GM10266 (cell line): ENCODE measurements around the gene SHISAL1.
"Not testable (repeated sequence)": the region's sequence is repeated elsewhere in the genome, so short reads cannot be mapped to it uniquely, and the experiment has no call there.

Source experiments
- DNase-seq: peaks from one replicate; pipeline ENCODE4 v3.0.0; 2012; ENCODE audit errors: extremely low spot score
- TF ChIP-seq, protein P1 (sequence below): IDR thresholded peaks from 2 replicates; pipeline ENCODE4 v1.5.1; 2012; ENCODE audit warnings: mild to moderate bottlenecking, low read depth; ENCODE audit not compliant: control insufficient read depth, insufficient read depth; ENCODE audit errors: missing control alignments

Gene SHISAL1

DNA sequence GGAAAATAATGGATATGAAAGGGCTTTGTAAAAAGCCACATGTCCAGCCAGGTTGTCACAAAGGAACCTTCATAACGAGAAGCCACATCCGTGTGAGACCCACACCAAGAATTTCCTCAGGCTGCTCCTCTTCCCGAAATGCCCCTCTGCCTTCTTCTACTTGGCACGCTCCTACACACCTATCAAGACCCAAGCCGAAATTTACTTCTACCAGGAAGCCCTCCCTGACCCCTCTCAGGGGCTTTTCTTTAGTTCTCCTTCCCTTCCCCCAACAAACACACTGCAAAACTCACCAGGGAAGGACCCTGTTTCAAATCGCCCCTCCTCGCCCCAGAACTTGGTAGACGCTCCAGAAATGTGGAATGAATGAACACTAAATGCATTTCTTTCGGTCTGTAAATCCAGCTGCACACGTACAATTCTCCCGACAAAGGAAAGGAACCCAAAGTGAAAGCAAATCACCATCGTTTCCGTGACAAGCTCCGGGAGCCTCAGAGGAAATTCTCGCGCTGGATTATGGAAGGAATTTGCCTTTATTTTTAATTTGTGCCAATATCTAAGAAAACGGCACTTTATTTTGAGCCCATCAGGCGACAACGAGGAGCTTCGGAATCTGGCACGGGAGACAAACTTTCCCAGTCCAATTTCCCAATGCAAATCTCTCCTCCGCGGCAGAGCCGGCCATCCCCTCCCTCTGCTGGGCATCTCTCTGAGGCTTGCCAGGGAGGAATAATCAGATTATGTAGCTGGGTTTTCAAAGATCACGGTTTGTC lies 13.2 kb upstream of the SHISAL1 start:
- TF ChIP-seq, protein P1, sequence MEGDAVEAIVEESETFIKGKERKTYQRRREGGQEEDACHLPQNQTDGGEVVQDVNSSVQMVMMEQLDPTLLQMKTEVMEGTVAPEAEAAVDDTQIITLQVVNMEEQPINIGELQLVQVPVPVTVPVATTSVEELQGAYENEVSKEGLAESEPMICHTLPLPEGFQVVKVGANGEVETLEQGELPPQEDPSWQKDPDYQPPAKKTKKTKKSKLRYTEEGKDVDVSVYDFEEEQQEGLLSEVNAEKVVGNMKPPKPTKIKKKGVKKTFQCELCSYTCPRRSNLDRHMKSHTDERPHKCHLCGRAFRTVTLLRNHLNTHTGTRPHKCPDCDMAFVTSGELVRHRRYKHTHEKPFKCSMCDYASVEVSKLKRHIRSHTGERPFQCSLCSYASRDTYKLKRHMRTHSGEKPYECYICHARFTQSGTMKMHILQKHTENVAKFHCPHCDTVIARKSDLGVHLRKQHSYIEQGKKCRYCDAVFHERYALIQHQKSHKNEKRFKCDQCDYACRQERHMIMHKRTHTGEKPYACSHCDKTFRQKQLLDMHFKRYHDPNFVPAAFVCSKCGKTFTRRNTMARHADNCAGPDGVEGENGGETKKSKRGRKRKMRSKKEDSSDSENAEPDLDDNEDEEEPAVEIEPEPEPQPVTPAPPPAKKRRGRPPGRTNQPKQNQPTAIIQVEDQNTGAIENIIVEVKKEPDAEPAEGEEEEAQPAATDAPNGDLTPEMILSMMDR: no peak
- DNase-seq: no peak

- not testable (repeated sequence) for DNase-seq
Measured at GRCh38 chr22:44323140-44323790, 10.5 kb upstream of the SHISAL1 start.

DNA sequence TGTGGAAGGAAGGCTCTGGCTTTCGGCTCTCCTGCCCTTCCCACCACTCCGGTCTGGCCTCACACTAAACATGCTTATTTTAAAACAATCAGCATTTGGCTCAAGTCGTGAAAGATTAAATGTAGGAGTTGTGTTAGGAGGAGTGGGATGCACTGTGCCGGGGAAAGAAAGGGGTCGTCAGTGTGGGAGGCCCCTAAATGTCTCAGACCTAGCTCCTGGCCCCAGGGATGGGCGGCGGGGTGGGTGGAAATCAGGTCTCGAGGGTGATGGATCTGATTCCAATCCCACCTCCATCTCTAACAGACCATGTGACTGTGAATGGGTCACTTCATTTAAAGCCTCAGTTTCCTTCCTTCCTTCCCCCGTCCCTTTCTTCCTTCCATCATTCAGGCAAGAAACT lies 6.9 kb upstream of the SHISAL1 start:
- TF ChIP-seq, protein P1: no peak
- DNase-seq: no peak

DNA sequence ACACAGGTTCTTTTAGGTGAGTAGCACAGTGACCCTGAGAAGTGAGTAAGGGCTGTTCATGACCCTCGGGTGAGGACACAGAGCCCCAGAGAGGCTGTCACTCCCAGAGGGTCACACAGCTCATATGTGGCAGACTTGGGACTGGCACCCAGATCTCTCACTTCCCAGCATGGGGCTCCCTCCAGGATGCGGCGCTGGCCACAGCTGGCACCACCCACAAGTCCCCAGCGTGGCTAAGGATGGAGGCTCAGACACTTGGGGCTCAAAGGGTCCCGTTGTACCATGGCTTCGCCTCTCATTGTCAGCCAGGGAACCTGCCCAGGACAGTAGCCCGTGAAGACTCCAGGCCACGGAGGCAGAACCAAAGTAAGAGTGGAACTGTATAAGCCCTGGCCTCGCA lies 6.0 kb upstream of the SHISAL1 start:
- TF ChIP-seq, protein P1: no peak
- DNase-seq: no peak

DNA sequence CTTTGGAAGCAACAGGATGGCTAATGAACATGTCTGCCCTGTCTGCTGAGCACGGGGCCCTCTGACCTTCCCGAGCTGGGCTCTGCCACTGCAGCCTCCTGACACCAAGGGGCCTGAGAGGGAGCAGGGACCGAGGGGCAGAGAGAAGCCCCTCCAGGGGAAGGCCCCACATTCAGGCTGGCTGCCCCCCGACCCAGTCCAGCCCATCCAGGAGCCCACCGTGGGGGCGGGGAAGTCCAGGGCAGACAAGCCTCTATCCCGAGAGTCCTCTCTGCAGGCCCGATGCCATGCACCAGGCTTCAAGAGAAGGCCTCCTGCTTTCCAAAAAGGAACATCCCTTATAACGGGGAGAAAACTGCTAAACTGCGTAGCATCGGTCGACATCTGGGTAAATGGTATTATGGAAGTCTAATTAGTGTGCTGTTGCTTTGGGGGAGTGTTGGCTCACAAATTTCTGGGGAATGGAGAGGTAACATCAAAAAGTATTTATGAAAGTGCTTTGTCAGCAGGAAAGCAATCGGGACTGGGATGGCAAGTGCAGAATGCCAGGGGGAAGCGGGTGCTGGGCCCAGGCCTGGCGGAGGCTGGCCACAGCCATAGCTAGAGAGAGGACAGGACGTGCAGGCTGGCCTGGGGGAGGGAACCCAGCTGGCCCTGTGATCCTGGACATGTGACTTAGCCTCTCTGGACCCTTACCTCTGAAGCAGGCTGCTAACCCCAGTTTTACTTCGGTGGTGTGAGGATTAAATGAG lies 5.3 kb upstream of the SHISAL1 start:
- no peak for DNase-seq
- TF ChIP-seq, protein P1: no peak

DNA sequence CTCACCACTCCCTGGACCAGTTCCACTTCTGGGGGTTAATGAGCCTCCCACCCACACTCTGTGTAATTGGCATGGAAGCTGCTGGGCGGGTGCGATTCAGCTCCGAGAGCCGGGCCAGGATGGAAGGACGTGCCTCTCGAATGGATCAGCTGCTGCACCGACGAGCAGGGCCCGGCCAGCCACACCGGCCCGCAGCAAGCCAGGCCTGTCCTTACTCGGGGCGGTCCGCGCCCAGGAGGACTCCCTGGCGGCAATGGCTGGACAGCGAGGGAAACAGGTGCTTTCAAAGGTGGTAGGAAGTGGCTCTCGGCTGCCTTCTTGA lies 4.3 kb upstream of the SHISAL1 start:
- TF ChIP-seq, protein P1: no peak
- DNase-seq: no peak

GRCh38 chr22:44316393-44317122 lies 3.8 kb upstream of the SHISAL1 start:
- no peak for DNase-seq
- TF ChIP-seq, protein P1: no peak
